Measurements from ENCODE around the gene RLN3.

The RLN3 gene

DNA sequence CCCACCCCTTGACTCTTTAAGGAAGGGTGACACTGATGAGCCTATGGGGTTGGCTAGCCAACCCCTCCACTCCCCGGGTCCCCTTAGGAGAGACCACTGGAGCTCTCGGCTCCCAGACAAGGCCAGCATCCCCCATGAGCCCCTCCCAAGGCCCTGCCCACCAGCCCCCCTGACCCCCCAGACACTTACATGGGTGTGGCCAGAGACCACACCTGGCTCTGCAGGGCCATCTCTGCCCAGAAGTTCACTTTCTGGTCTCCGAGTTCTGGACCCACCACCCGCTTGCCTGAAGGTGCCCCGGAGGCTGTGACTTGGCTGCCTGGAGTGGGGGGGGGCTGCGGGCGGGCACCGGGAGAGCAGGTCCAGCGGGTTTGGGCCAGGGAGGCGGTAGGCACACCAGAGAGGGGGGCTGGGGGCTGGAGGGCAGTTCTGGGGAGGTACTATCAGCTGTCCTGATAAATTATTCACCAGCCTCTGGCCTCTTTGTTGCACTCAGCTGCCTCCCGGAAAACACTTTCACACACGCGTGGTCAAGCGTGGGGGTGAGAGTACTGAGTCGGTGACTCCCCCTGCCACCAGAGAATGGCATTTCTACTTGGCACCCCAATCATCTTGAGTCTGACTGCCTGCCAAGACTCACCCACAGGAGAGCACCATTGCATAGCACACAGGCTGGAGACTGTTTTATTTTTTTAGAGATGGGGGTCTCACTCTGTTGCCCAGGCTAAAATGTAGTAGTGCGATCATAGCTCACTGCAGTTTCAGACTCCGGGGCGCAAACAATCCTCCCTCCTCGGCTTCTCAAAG is 34.0 kb downstream of the RLN3 start, which contains the start of gene PALM3:
PALM3 (minus strand) TSS at position 326 of the 807 bp plus-strand sequence; CDS start at position 230, 96 bp downstream.
- no peak within 1 kb of the TSS for H3K4me3 ChIP-seq (ENCODE audit: low read depth in 1 of 2, low read length in 2 of 2)
- no peak within 1 kb of the TSS for H3K27ac ChIP-seq (ENCODE audit: low read length)
- H3K79me2 ChIP-seq (ENCODE audit: insufficient read depth, low read length), result no peaks in the 10 kb centered on the region
- TF ChIP-seq, protein P1, sequence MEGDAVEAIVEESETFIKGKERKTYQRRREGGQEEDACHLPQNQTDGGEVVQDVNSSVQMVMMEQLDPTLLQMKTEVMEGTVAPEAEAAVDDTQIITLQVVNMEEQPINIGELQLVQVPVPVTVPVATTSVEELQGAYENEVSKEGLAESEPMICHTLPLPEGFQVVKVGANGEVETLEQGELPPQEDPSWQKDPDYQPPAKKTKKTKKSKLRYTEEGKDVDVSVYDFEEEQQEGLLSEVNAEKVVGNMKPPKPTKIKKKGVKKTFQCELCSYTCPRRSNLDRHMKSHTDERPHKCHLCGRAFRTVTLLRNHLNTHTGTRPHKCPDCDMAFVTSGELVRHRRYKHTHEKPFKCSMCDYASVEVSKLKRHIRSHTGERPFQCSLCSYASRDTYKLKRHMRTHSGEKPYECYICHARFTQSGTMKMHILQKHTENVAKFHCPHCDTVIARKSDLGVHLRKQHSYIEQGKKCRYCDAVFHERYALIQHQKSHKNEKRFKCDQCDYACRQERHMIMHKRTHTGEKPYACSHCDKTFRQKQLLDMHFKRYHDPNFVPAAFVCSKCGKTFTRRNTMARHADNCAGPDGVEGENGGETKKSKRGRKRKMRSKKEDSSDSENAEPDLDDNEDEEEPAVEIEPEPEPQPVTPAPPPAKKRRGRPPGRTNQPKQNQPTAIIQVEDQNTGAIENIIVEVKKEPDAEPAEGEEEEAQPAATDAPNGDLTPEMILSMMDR (IDR thresholded peaks at IDR 0.05; ENCODE audit: borderline replicate concordance, extremely low read depth, low read length, poor library complexity, severe bottlenecking), result no peak
- TF ChIP-seq EZH2 (IDR thresholded peaks at IDR 0.05; ENCODE audit: borderline replicate concordance, low read depth, low read length, severe bottlenecking), result no peak
- H3K36me3 ChIP-seq (ENCODE audit: insufficient read depth, low read length), result no peaks in the 10 kb centered on the region
- H2AFZ ChIP-seq (ENCODE audit: low read depth, low read length), result no peak within 1 kb of the TSS
- H3K4me1 ChIP-seq (ENCODE audit: insufficient read depth, low read length), result peaks cover 7% of the 10 kb centered on the region
- ATAC-seq (ENCODE audit: insufficient read depth, low read depth) (no peak), DNase-seq (no peak)
- H3K4me2 ChIP-seq (ENCODE audit: insufficient read depth, low read length), result no peak within 1 kb of the TSS
- no peaks in the 10 kb centered on the region for H3K9me3 ChIP-seq (ENCODE audit: insufficient read depth, low read length, severe bottlenecking)
- no peaks in the 10 kb centered on the region for H4K20me1 ChIP-seq (ENCODE audit: insufficient read depth, low read length)
- H3K9ac ChIP-seq (ENCODE audit: low read depth, low read length), result no peak within 1 kb of the TSS
- no peaks in the 10 kb centered on the region for H3K27me3 ChIP-seq (ENCODE audit: insufficient read depth, low read length, poor library complexity)

DNA sequence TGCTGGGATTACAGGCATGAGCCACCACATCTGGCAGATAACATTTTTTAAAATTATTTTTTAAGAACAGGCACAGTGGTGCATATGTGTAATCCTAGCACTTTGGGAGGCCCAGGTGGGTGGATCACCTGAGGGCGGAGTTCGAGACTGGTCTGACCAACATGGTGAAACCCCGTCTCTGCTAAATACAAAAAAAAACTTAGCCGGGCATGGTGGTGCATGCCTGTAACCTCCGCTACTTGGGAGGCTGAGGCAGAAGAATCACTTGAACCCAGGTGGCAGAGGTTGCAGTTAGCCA is 34.6 kb downstream of the RLN3 start:
- no peaks in the 10 kb centered on the region for H3K79me2 ChIP-seq (ENCODE audit: insufficient read depth, low read length)
- H3K36me3 ChIP-seq (ENCODE audit: insufficient read depth, low read length), result no peaks in the 10 kb centered on the region
- DNase-seq (no peak), ATAC-seq (ENCODE audit: insufficient read depth, low read depth) (no peak)
- no peak overlapping the region for H3K4me3 ChIP-seq (ENCODE audit: low read depth in 1 of 2, low read length in 2 of 2)
- H3K27ac ChIP-seq (ENCODE audit: low read length), result no peak overlapping the region
- H3K9ac ChIP-seq (ENCODE audit: low read depth, low read length), result no peak overlapping the region
- no peaks in the 10 kb centered on the region for H4K20me1 ChIP-seq (ENCODE audit: insufficient read depth, low read length)
- H3K27me3 ChIP-seq (ENCODE audit: insufficient read depth, low read length, poor library complexity), result no peaks in the 10 kb centered on the region
- TF ChIP-seq, protein P1 (IDR thresholded peaks at IDR 0.05; ENCODE audit: borderline replicate concordance, extremely low read depth, low read length, poor library complexity, severe bottlenecking), result no peak
- no peak for TF ChIP-seq EZH2 (IDR thresholded peaks at IDR 0.05; ENCODE audit: borderline replicate concordance, low read depth, low read length, severe bottlenecking)
- H3K4me2 ChIP-seq (ENCODE audit: insufficient read depth, low read length), result no peak overlapping the region
- H3K9me3 ChIP-seq (ENCODE audit: insufficient read depth, low read length, severe bottlenecking), result no peaks in the 10 kb centered on the region
- H3K4me1 ChIP-seq (ENCODE audit: insufficient read depth, low read length), result peaks cover 7% of the 10 kb centered on the region
- no peak overlapping the region for H2AFZ ChIP-seq (ENCODE audit: low read depth, low read length)

DNA sequence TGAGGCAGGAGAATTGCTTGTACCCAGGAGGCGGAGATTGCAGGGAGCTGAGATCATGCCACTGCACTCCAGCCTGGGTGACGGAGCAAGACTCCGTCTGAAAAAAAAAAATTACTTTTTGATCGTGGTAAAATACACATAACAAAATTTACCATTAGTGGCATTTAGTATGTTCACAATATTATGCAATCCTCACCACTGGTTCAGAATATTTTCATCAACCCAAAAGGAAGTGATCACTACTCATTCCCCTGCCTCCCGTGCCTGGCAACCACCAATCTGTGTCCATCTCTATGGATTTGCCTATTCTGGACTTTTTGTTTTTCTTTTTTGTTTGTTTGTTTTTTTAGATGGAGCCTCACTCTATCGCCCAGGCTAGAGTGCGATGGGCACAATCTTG is 35.2 kb downstream of the RLN3 start:
- Histone ChIP-seq H3K4me1 (ENCODE audit: insufficient read depth, low read length) (peaks cover 2% of the 10 kb centered on the region), H3K27ac (ENCODE audit: low read length) (no peak overlapping the region), H4K20me1 (ENCODE audit: insufficient read depth, low read length) (no peaks in the 10 kb centered on the region), H3K36me3 (ENCODE audit: insufficient read depth, low read length) (no peaks in the 10 kb centered on the region), H3K4me3 (ENCODE audit: low read depth in 1 of 2, low read length in 2 of 2) (no peak overlapping the region), H2AFZ (ENCODE audit: low read depth, low read length) (no peak overlapping the region), H3K27me3 (ENCODE audit: insufficient read depth, low read length, poor library complexity) (no peaks in the 10 kb centered on the region), H3K9me3 (ENCODE audit: insufficient read depth, low read length, severe bottlenecking) (no peaks in the 10 kb centered on the region), H3K79me2 (ENCODE audit: insufficient read depth, low read length) (no peaks in the 10 kb centered on the region), H3K4me2 (ENCODE audit: insufficient read depth, low read length) (no peak overlapping the region), H3K9ac (ENCODE audit: low read depth, low read length) (no peak overlapping the region)
- TF ChIP-seq, protein P1 (IDR thresholded peaks at IDR 0.05; ENCODE audit: borderline replicate concordance, extremely low read depth, low read length, poor library complexity, severe bottlenecking), result no peak
- TF ChIP-seq EZH2 (IDR thresholded peaks at IDR 0.05; ENCODE audit: borderline replicate concordance, low read depth, low read length, severe bottlenecking), result no peak
- DNase-seq, result no peak
- ATAC-seq (ENCODE audit: insufficient read depth, low read depth), result no peak
